H1 (cell line): ENCODE results near the gene UBQLN3. TPM values are rescaled to one million over a fixed set of nuclear protein-coding genes. Genes with fewer than 3 reads are reported as not detected.

ENCODE experiments used
- CTCF ChIA-PET: fragments of 300-600 bp; sonication (Branson Sonifier 250); formaldehyde crosslinking; loops from one replicate; lab custom pipeline; 2021; ENCODE audit not compliant: partially characterized antibody; lab: Charles Lee
- POLR2A ChIA-PET: fragments of 300-600 bp; sonication (Branson Sonifier 250); formaldehyde crosslinking; loops from one replicate; lab custom pipeline; 2021; ENCODE audit warnings: inconsistent platforms; ENCODE audit not compliant: partially characterized antibody; lab: Charles Lee
- DNase-seq, 2 experiments: peaks; one replicate each; pipeline versions ENCODE4 v3.0.0 to v3.0.0-alpha.2; 2010 to 2022; ENCODE audit warnings: low spot score in 2 of 2, low read depth in 1 of 2, mixed read lengths in 1 of 2
- FAIRE-seq: peaks from 2 replicates; lab custom pipeline; 2011; peaks lifted over from hg19 to GRCh38; lab: Jason Lieb, UNC
- H2AFZ ChIP-seq: 2 replicates; pipeline ENCODE4 v1.8.1; 2012; ENCODE audit warnings: low read length, inconsistent platforms
- H2AK5ac ChIP-seq: 2 replicates; pipeline ENCODE4 v1.6.1; 2013; ENCODE audit warnings: low read depth, low read length
- H2BK120ac ChIP-seq: replicated peaks from 2 replicates; pipeline ENCODE3; 2013; ENCODE audit warnings: low read depth, low read length, inconsistent platforms
- H2BK12ac ChIP-seq: 2 replicates; pipeline ENCODE4 v1.6.1; 2013; ENCODE audit warnings: low read depth, low read length
- H2BK15ac ChIP-seq: 2 replicates; pipeline ENCODE4 v1.6.1; 2013; ENCODE audit warnings: low read length
- H2BK20ac ChIP-seq: 2 replicates; pipeline ENCODE4 v1.6.1; 2013; ENCODE audit warnings: low read length
- H2BK5ac ChIP-seq: 2 replicates; pipeline ENCODE4 v1.6.1; 2013; ENCODE audit warnings: low read depth, low read length
- H3K14ac ChIP-seq: 2 replicates; pipeline ENCODE4 v1.6.1; 2013; ENCODE audit warnings: inconsistent platforms; ENCODE audit not compliant: insufficient read length
- H3K18ac ChIP-seq: 2 replicates; pipeline ENCODE4 v1.6.1; 2013; ENCODE audit warnings: low read length; ENCODE audit errors: extremely low read depth
- H3K23ac ChIP-seq: 2 replicates; pipeline ENCODE4 v1.6.1; 2013; ENCODE audit warnings: inconsistent platforms; ENCODE audit not compliant: insufficient read length
- H3K23me2 ChIP-seq: 2 replicates; pipeline ENCODE4 v1.6.1; 2013; ENCODE audit warnings: low read depth, low read length
- H3K27ac ChIP-seq: 2 replicates; pipeline ENCODE4 v1.6.1; 2011; ENCODE audit warnings: low read depth, low read length, inconsistent platforms
- H3K27me3 ChIP-seq, 4 experiments: replicated peaks in 1 of 4; 1 replicate in 1 of 4; 2 replicates in 3 of 4; pipeline versions ENCODE4 v1.6.1 to v1.8.1; 2011 to 2013; ENCODE audit warnings: low read length in 3 of 4, mild to moderate bottlenecking in 3 of 4, inconsistent platforms in 2 of 4, mixed read lengths in 2 of 4, moderate library complexity in 1 of 4; ENCODE audit not compliant: control insufficient read depth in 3 of 4, insufficient read depth in 3 of 4; ENCODE audit errors: extremely low read depth in 1 of 4
- H3K36me3 ChIP-seq, 4 experiments: 2 replicates each; pipeline versions ENCODE4 v1.6.1 to v1.8.1; 2011 to 2013; ENCODE audit warnings: mild to moderate bottlenecking in 4 of 4, low read length in 3 of 4, moderate library complexity in 2 of 4, control low read depth in 1 of 4, inconsistent platforms in 1 of 4; ENCODE audit not compliant: insufficient read depth in 4 of 4, control insufficient read depth in 2 of 4
- H3K4ac ChIP-seq: replicated peaks from 2 replicates; pipeline ENCODE3; 2013; ENCODE audit warnings: low read length, low read depth, mixed read lengths, inconsistent platforms; ENCODE audit not compliant: insufficient read length
- H3K4me1 ChIP-seq, 4 experiments: replicated peaks in 1 of 4; 1 replicate in 1 of 4; 2 replicates in 3 of 4; pipeline versions ENCODE4 v1.6.1 to v1.8.1; 2011 to 2013; ENCODE audit warnings: low read length in 3 of 4, inconsistent platforms in 2 of 4, mixed read lengths in 1 of 4; ENCODE audit not compliant: insufficient read depth in 4 of 4, control insufficient read depth in 3 of 4
- H3K4me2 ChIP-seq, 2 experiments: 2 replicates each; pipeline versions ENCODE4 v1.6.1 to v1.8.1; 2011 to 2013; ENCODE audit warnings: low read depth in 2 of 2, low read length in 2 of 2, control low read depth in 1 of 2, inconsistent platforms in 1 of 2, mild to moderate bottlenecking in 1 of 2; ENCODE audit not compliant: insufficient read depth in 1 of 2
- H3K4me3 ChIP-seq, 4 experiments: fragments of 200-600, 300-600 bp in 1 of 4; sonication (generic), shearing (Covaris generic), sonication (Bioruptor Twin) in 1 of 4; 2 replicates each; pipeline versions ENCODE4 v1.5.1 to v1.8.1; 2011 to 2016; ENCODE audit warnings: low read length in 4 of 4, low read depth in 3 of 4, control low read depth in 2 of 4, inconsistent platforms in 2 of 4, mild to moderate bottlenecking in 2 of 4, mixed read lengths in 1 of 4, moderate library complexity in 1 of 4; ENCODE audit not compliant: insufficient read depth in 2 of 4; ENCODE audit errors: extremely low read depth in 1 of 4
- H3K56ac ChIP-seq: replicated peaks from 2 replicates; pipeline ENCODE3; 2013; ENCODE audit warnings: low read depth, mild to moderate bottlenecking, mixed read lengths, low read length, inconsistent platforms; ENCODE audit not compliant: insufficient read length
- H3K79me1 ChIP-seq: 2 replicates; pipeline ENCODE4 v1.6.1; 2013; ENCODE audit warnings: low read depth, low read length, control low read depth
- H3K79me2 ChIP-seq, 2 experiments: 2 replicates each; pipeline versions ENCODE4 v1.6.1 to v1.8.1; 2012 to 2013; ENCODE audit warnings: low read length in 2 of 2, mild to moderate bottlenecking in 2 of 2, inconsistent platforms in 1 of 2; ENCODE audit not compliant: insufficient read depth in 2 of 2, control insufficient read depth in 1 of 2
- H3K9ac ChIP-seq, 4 experiments: replicated peaks in 1 of 4; 1 replicate in 1 of 4; 2 replicates in 3 of 4; pipeline versions ENCODE4 v1.6.1 to v1.8.1; 2011 to 2013; ENCODE audit warnings: low read depth in 3 of 4, low read length in 3 of 4, control low read depth in 2 of 4, mild to moderate bottlenecking in 2 of 4, moderate library complexity in 2 of 4, inconsistent platforms in 1 of 4; ENCODE audit errors: extremely low read depth in 1 of 4
- H3K9me3 ChIP-seq, 2 experiments: 2 replicates each; pipeline versions ENCODE4 v1.6.1 to v1.8.1; 2012 to 2013; ENCODE audit warnings: mild to moderate bottlenecking in 2 of 2, moderate library complexity in 2 of 2, control low read depth in 1 of 2, inconsistent platforms in 1 of 2, low read depth in 1 of 2, low read length in 1 of 2, mixed read lengths in 1 of 2; ENCODE audit not compliant: insufficient read depth in 2 of 2
- H4K20me1 ChIP-seq, 2 experiments: replicated peaks in 1 of 2; 2 replicates each; pipeline versions ENCODE3 to v1.8.1; 2011 to 2013; ENCODE audit warnings: inconsistent platforms in 2 of 2, low read length in 2 of 2, mild to moderate bottlenecking in 1 of 2; ENCODE audit not compliant: insufficient read depth in 2 of 2, control insufficient read depth in 1 of 2
- H4K5ac ChIP-seq: 2 replicates; pipeline ENCODE4 v1.6.1; 2013; ENCODE audit warnings: low read length, low read depth, mixed read lengths, inconsistent platforms; ENCODE audit not compliant: insufficient read length
- H4K8ac ChIP-seq: 2 replicates; pipeline ENCODE4 v1.8.0; 2013; ENCODE audit warnings: mild to moderate bottlenecking, moderate library complexity, low read length, inconsistent platforms; ENCODE audit not compliant: insufficient read depth; ENCODE audit errors: extremely low read depth
- H4K91ac ChIP-seq: replicated peaks from 2 replicates; pipeline ENCODE3; 2013; ENCODE audit warnings: low read length, mixed read lengths, inconsistent platforms; ENCODE audit not compliant: insufficient read length
- ATF3 ChIP-seq: IDR thresholded peaks from 2 replicates; pipeline ENCODE4 v1.6.1; 2011; ENCODE audit warnings: low read depth, mild to moderate bottlenecking, low read length; ENCODE audit not compliant: insufficient read depth
- EZH2 ChIP-seq: fragments of 200-600 bp; sonication (generic); IDR thresholded peaks from 2 replicates; pipeline ENCODE4 v1.7.1; 2012; ENCODE audit warnings: low read depth, mild to moderate bottlenecking, moderate library complexity, low read length, inconsistent platforms; ENCODE audit not compliant: severe bottlenecking
- GABPA ChIP-seq: IDR thresholded peaks from 2 replicates; pipeline ENCODE4 v1.6.1; 2011; ENCODE audit warnings: mild to moderate bottlenecking, low read length, moderate library complexity, borderline replicate concordance; ENCODE audit not compliant: insufficient read depth
- HDAC2 ChIP-seq, 2 experiments: fragments of 300-600 bp in 1 of 2; sonication (generic) in 1 of 2; IDR thresholded peaks; 2 replicates each; pipeline ENCODE4 v1.6.1; 2011 to 2012; ENCODE audit warnings: low read depth in 2 of 2, low read length in 2 of 2, mild to moderate bottlenecking in 2 of 2, moderate library complexity in 2 of 2, borderline replicate concordance in 1 of 2, inconsistent platforms in 1 of 2
- MAFK ChIP-seq: IDR thresholded peaks from 2 replicates; pipeline ENCODE4 v1.6.1; 2012; ENCODE audit warnings: low read depth, mild to moderate bottlenecking, improper control_type of control experiment, low read length
- SAP30 ChIP-seq: fragments of 300-600 bp; sonication (generic); IDR thresholded peaks from 2 replicates; pipeline ENCODE4 v1.7.1; 2012; ENCODE audit warnings: low read length, moderate library complexity, mild to moderate bottlenecking, inconsistent platforms; ENCODE audit not compliant: insufficient read depth, insufficient replicate concordance
- SIX5 ChIP-seq: IDR thresholded peaks from 2 replicates; pipeline ENCODE4 v1.6.1; 2011; ENCODE audit warnings: mild to moderate bottlenecking, low read depth, low read length
- SP2 ChIP-seq: IDR thresholded peaks from 2 replicates; pipeline ENCODE4 v1.6.1; 2012; ENCODE audit warnings: mild to moderate bottlenecking, low read length, inconsistent platforms
- SUZ12 ChIP-seq: fragments of 200-600 bp; sonication (generic); IDR thresholded peaks from 2 replicates; pipeline ENCODE4 v1.6.1; 2012; ENCODE audit warnings: mild to moderate bottlenecking, inconsistent platforms, low read length, moderate library complexity, mixed read lengths
- USF2 ChIP-seq: IDR thresholded peaks from 2 replicates; pipeline ENCODE4 v1.6.1; 2011; ENCODE audit warnings: low read length, improper control_type of control experiment
- WGBS, 2 experiments: shearing (Covaris generic) in 1 of 2; methylation state at CpG; one replicate each; pipeline versions ENCODE4 v1.1.6 to v1.1.7; 2013 to 2015; ENCODE audit warnings: low lambda C conversion rate in 2 of 2, mixed read lengths in 2 of 2, inconsistent platforms in 1 of 2, low coverage in 1 of 2, missing lambda C conversion rate in 1 of 2; ENCODE audit not compliant: insufficient replicate concordance in 2 of 2, insufficient coverage in 1 of 2, insufficient read length in 1 of 2; ENCODE audit errors: extremely low coverage in 1 of 2, missing lambda C conversion rate in 1 of 2; 5-methylcytosine and 5-hydroxymethylcytosine counted together
- polyA plus RNA-seq, 7 experiments: library from polyadenylated mRNA; depleted of rRNA in 3 of 7; stranded (reverse) in 5 of 7; unstranded in 2 of 7; fragments of >200 nt in 5 of 7; fragments of 200-250 nt in 2 of 7; gene quantifications; 1 replicate in 5 of 7; 2 replicates in 1 of 7; 4 replicates in 1 of 7; pipeline versions ENCODE4 v1.2.1 to v1.2.3, GENCODE V29; 2011 to 2013; ENCODE audit warnings: missing spikeins in 2 of 7, mixed read lengths in 2 of 7
- total RNA-seq: library from RNA; stranded (reverse); fragmentation: NEBNext Ultra II Directional; extraction: Animal tissue kit (Norgen Biotek cat#: 25700); gene quantifications from 2 replicates; pipeline ENCODE4 v1.2.1, GENCODE V29; 2021

The UBQLN3 gene
- total and polyA plus RNA-seq, 2 of the 8 experiments (the other 6 are each of a cell fraction or from before 2014, with no cell fraction given) = not detected

- no peaks in the 10 kb centered on the region for H3K9me3 ChIP-seq
- H3K18ac ChIP-seq = no peak overlapping the region
- FAIRE-seq = no peak
- no peak overlapping the region for H4K8ac ChIP-seq
- WGBS, 2 experiments = 54% methylated on average over 5 of the region's 5 CpGs; no CpG with 5 or more reads in 1 of the 2 experiments
- no peak overlapping the region for H3K4me2 ChIP-seq
- no peaks in the 10 kb centered on the region for H3K23me2 ChIP-seq
- H2BK120ac ChIP-seq = no peak overlapping the region
- H2AK5ac ChIP-seq = no peak overlapping the region
- H2BK12ac ChIP-seq = no peak overlapping the region
- no peak overlapping the region for H3K23ac ChIP-seq
- no peak overlapping the region for H2BK5ac ChIP-seq
- no peak overlapping the region for H4K91ac ChIP-seq
- no peak overlapping the region for H2AFZ ChIP-seq
- CTCF ChIA-PET = interaction anchor here (1.2 kb wide), 1 partner anchor 13 kb away, joined by 4 read pairs; no protein-coding TSS in a partner anchor
- POLR2A ChIA-PET = no interaction called here
- no peak overlapping the region for H3K4ac ChIP-seq
- no peaks in the 10 kb centered on the region for H3K4me1 ChIP-seq
- H2BK20ac ChIP-seq = no peak overlapping the region
- no peak overlapping the region; a peak in 1 of 7 replicates for H3K9ac ChIP-seq
- DNase-seq = no peak
- no peak overlapping the region for H2BK15ac ChIP-seq
- H3K36me3 ChIP-seq = no peaks in the 10 kb centered on the region
- no peak overlapping the region for H3K14ac ChIP-seq
- no peak overlapping the region for H4K5ac ChIP-seq
- no peak overlapping the region for H3K56ac ChIP-seq
- no peak overlapping the region for H3K27ac ChIP-seq
- H3K79me1 ChIP-seq = no peaks in the 10 kb centered on the region
- no peaks in the 10 kb centered on the region for H3K27me3 ChIP-seq
- H3K79me2 ChIP-seq = no peaks in the 10 kb centered on the region
- H3K4me3 ChIP-seq = no peak overlapping the region
- H4K20me1 ChIP-seq = no peaks in the 10 kb centered on the region
- TF ChIP-seq EZH2 (no peak), SP2 (no peak), GABPA (no peak), SAP30 (no peak), HDAC2 (IDR thresholded peaks at IDR 0.05; ENCODE audit: borderline replicate concordance in 1 of 2, low read depth in 2 of 2, low read length in 2 of 2) (no peak), SIX5 (no peak), USF2 (no peak), ATF3 (no peak), MAFK (no peak), SUZ12 (no peak)
These were observed 20.0 kb downstream of the UBQLN3 start for GRCh38 chr11:5489576-5490357.
